Stimulated activated memory B cell treated with anti-CD40 and anti-IgM and Interleukin-4, amounts not matched to agents 10 μg/mL and 1 μg/mL and 100 μg/mL, for 72 hours (primary cell): ENCODE measurements around the gene KCNIP2.

Source experiments
- ATAC-seq: fragments of 150-1000 bp; cut with Tn5 transposase; 2 replicates; pipeline ENCODE4 v1.10.0; 2021
- H3K27ac Mint-ChIP-seq: one replicate; pipeline ENCODE4 v1.8.0; 2022; ENCODE audit warnings: mild to moderate bottlenecking, mixed read lengths
- H3K27me3 Mint-ChIP-seq: one replicate; pipeline ENCODE4 v1.8.0; 2022; ENCODE audit warnings: mixed read lengths
- H3K36me3 Mint-ChIP-seq: one replicate; pipeline ENCODE4 v1.8.0; 2022; ENCODE audit warnings: mixed read lengths
- H3K4me1 Mint-ChIP-seq: one replicate; pipeline ENCODE4 v1.8.0; 2022; ENCODE audit warnings: mixed read lengths
- H3K4me3 Mint-ChIP-seq: one replicate; pipeline ENCODE4 v1.8.0; 2022; ENCODE audit warnings: mild to moderate bottlenecking, moderate library complexity, mixed read lengths
- H3K9me3 Mint-ChIP-seq: one replicate; pipeline ENCODE4 v1.8.0; 2022; ENCODE audit warnings: mixed read lengths

The KCNIP2 gene

GRCh38 chr10:101843032-101844021, at the start of gene KCNIP2:
Gene KCNIP2 (minus strand): TSS chr10:101843800. CDS start chr10:101843568, 232 bp downstream.
- peak; percentile 63 for ATAC-seq
- Mint-ChIP-seq H3K9me3 (no peaks in the 10 kb centered on the region), H3K27me3 (no peaks in the 10 kb centered on the region), H3K4me3 (peak within 1 kb of the TSS; percentile 80), H3K27ac (peak within 1 kb of the TSS; percentile 36), H3K36me3 (peaks cover 10% of the 10 kb centered on the region), H3K4me1 (peaks cover 59% of the 10 kb centered on the region)

GRCh38 chr10:101892782-101893391, 49.3 kb upstream of the KCNIP2 start:
- Mint-ChIP-seq H3K27ac (peak overlapping the region; percentile 1), H3K9me3 (no peaks in the 10 kb centered on the region), H3K4me3 (no peak overlapping the region), H3K4me1 (peaks cover 51% of the 10 kb centered on the region), H3K36me3 (peaks cover 14% of the 10 kb centered on the region), H3K27me3 (no peaks in the 10 kb centered on the region)
- ATAC-seq, result no peak

GRCh38 chr10:101889256-101890210, 45.9 kb upstream of the KCNIP2 start:
- Mint-ChIP-seq H3K27me3 (no peaks in the 10 kb centered on the region), H3K4me1 (peaks cover 30% of the 10 kb centered on the region)

DNA sequence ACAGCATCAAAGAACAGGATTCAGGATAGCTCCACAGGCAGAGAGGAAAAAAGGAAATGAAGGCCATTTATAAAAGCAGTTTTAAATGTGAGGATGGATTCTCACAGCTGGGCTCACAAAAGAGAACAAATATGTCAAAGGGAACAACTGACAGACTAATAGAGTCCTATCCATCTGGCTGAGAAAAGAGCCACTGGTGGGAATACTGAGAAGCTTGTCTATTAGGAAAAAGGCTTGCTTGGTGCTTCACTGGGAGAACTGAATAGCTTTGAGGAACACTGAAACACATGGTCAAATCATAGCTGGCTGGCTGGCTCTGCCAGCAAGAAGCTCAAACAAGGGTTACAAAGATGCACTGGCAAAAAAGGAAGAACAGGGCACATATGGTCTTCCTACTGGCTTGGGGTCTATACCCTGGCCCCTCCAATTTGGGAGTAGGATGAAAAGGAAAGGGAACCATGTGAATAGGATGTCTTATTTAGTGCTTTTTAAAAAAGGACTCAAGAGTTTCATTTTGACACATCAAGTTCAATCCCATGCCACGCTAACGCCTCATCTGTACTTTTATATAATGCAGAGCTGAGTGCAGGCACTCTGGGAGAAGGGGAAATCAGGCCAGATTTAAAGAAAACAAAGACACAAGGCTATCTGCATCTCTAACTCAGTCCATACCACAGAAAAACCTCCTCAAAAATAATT, 44.8 kb upstream of the KCNIP2 start:
- peaks cover 29% of the 10 kb centered on the region for H3K4me1 Mint-ChIP-seq
- peak overlapping the region; percentile 76 for H3K27ac Mint-ChIP-seq
- H3K9me3 Mint-ChIP-seq, result no peaks in the 10 kb centered on the region
- no peaks in the 10 kb centered on the region for H3K27me3 Mint-ChIP-seq
- ATAC-seq, result no peak
- H3K4me3 Mint-ChIP-seq, result no peak overlapping the region
- peaks cover 27% of the 10 kb centered on the region for H3K36me3 Mint-ChIP-seq

More at GRCh38 chr10:101889256-101890210, 45.9 kb upstream of the KCNIP2 start:
- ATAC-seq, result peak; percentile 81
- Mint-ChIP-seq H3K9me3 (no peaks in the 10 kb centered on the region), H3K4me3 (peak overlapping the region; percentile 30), H3K36me3 (peaks cover 24% of the 10 kb centered on the region), H3K27ac (peak overlapping the region; percentile 76)

DNA sequence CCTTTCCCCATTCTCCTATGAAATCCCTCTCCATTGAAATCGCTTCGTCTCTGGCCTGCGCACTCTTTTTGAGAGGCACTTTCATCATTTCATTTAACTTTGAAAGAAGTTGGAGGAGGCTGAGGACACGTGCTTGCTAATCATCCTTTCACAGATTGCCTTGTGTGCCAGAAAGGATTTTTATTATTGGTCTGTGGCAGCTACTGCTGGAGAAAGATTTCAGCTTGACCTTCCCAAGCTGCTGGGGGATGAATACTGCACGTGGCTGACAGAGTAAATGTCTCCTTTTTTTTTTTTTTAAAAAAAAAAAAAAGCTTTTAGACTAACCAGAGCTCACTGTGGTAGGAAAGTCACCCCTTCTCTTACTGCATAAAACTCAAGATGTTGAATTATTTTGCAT, 44.2 kb upstream of the KCNIP2 start:
- peaks cover 26% of the 10 kb centered on the region for H3K4me1 Mint-ChIP-seq
- H3K36me3 Mint-ChIP-seq, result peaks cover 27% of the 10 kb centered on the region
- H3K27ac Mint-ChIP-seq, result peak overlapping the region; percentile 76
- no peak for ATAC-seq
- H3K9me3 Mint-ChIP-seq, result no peaks in the 10 kb centered on the region
- no peak overlapping the region for H3K4me3 Mint-ChIP-seq
- H3K27me3 Mint-ChIP-seq, result no peaks in the 10 kb centered on the region

- H3K9me3 Mint-ChIP-seq, result no peaks in the 10 kb centered on the region
- no peak overlapping the region for H3K4me3 Mint-ChIP-seq
- no peak overlapping the region for H3K27ac Mint-ChIP-seq
- ATAC-seq, result no peak
- H3K36me3 Mint-ChIP-seq, result peaks cover 27% of the 10 kb centered on the region
- H3K4me1 Mint-ChIP-seq, result peaks cover 26% of the 10 kb centered on the region
- H3K27me3 Mint-ChIP-seq, result no peaks in the 10 kb centered on the region
Measured at GRCh38 chr10:101886521-101887312, 43.1 kb upstream of the KCNIP2 start.

DNA sequence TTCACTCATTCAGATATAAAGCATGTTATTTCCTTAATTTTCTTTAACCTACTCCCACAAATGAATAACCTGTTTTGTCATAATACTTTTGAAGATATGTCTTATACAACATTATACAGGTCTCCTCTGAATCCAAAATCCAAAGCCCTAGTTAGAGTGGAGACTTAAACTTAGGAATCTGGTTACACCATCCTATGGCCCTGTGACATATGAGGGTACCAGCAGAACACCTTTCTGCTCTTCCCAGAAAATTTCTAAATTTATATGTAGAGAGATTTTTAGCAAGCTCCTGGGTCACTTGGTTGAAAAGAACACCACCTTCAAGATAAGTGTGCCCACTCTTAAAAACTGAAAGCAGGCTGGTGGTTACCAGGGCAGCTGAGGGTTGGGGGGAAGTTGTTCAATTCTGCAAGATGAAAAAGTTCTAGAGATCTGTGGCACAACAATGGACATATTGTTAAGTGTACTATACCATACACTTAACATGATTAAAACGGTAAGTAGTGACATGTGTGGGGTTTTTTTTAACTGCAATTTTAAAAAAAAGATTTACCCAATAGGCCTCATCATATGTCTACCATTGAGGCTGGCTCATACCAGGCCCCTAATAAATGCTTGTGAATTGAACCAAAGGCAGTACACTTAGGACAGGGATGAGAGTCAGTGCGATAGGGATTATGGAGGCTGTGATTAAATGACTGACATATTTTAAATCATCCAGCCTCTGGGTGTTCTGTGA, 37.6 kb upstream of the KCNIP2 start:
- Mint-ChIP-seq H3K27ac (peak overlapping the region; percentile 23), H3K9me3 (no peaks in the 10 kb centered on the region), H3K4me3 (no peak overlapping the region), H3K36me3 (peaks cover 18% of the 10 kb centered on the region), H3K4me1 (peaks cover 24% of the 10 kb centered on the region), H3K27me3 (no peaks in the 10 kb centered on the region)
- no peak for ATAC-seq

- Mint-ChIP-seq H3K9me3 (no peaks in the 10 kb centered on the region), H3K36me3 (peaks cover 13% of the 10 kb centered on the region), H3K27ac (peak overlapping the region; percentile 23), H3K4me1 (peaks cover 34% of the 10 kb centered on the region), H3K4me3 (no peak overlapping the region), H3K27me3 (no peaks in the 10 kb centered on the region)
- ATAC-seq, result no peak
Measured at GRCh38 chr10:101880232-101880573, 36.6 kb upstream of the KCNIP2 start.

- Mint-ChIP-seq H3K27me3 (no peaks in the 10 kb centered on the region), H3K27ac (peak overlapping the region; percentile 64), H3K36me3 (peaks cover 9% of the 10 kb centered on the region), H3K9me3 (no peaks in the 10 kb centered on the region), H3K4me3 (no peak overlapping the region), H3K4me1 (peaks cover 40% of the 10 kb centered on the region)
- ATAC-seq, result no peak
Measured at GRCh38 chr10:101879456-101880231, 36.0 kb upstream of the KCNIP2 start.

DNA sequence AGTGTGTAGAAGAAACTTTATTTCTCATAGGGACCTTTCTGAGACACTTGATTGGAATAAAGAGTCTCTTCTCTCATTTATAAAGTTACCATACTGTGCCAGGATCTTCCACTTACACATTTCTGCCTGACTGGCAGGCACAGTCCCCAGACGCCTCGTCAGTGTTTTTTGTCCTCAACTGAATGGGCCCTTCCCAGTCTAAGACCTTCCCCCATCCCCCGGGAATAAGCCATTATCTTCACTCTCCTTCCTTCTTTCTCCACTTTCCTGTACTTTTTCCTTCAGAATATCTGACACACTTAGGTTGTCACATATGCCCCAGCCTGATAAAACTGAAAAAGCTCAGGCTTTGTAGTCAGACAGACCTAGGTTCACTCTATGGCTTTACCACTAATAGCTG, 35.3 kb upstream of the KCNIP2 start:
- ATAC-seq, result no peak
- Mint-ChIP-seq H3K4me3 (no peak overlapping the region), H3K27ac (no peak overlapping the region), H3K4me1 (peaks cover 38% of the 10 kb centered on the region), H3K27me3 (no peaks in the 10 kb centered on the region), H3K9me3 (no peaks in the 10 kb centered on the region), H3K36me3 (peaks cover 5% of the 10 kb centered on the region)

- Mint-ChIP-seq H3K4me3 (no peak overlapping the region), H3K4me1 (peaks cover 30% of the 10 kb centered on the region), H3K27me3 (no peaks in the 10 kb centered on the region), H3K36me3 (peaks cover 12% of the 10 kb centered on the region), H3K27ac (peak overlapping the region; percentile 55), H3K9me3 (no peaks in the 10 kb centered on the region)
- ATAC-seq, result peak; percentile 63
Measured at GRCh38 chr10:101875068-101875688, 31.6 kb upstream of the KCNIP2 start.

GRCh38 chr10:101874252-101874651, 30.7 kb upstream of the KCNIP2 start:
- Mint-ChIP-seq H3K4me1 (peaks cover 24% of the 10 kb centered on the region), H3K9me3 (no peaks in the 10 kb centered on the region), H3K27ac (peak overlapping the region; percentile 55), H3K36me3 (peaks cover 12% of the 10 kb centered on the region), H3K27me3 (no peaks in the 10 kb centered on the region), H3K4me3 (no peak overlapping the region)
- ATAC-seq, result no peak
